Smooth muscle cell (in vitro differentiated cells): ENCODE measurements around the gene RNASEH2A. TPM values are rescaled to one million over a fixed set of nuclear protein-coding genes. Genes with fewer than 3 reads are reported as not detected.

Source experiments
- DNase-seq: peaks from one replicate; lab custom pipeline; 2025; ENCODE audit not compliant: unreplicated experiment; lab: John Stamatoyannopoulos, UW
- H2AFZ ChIP-seq: fragments of 200-600 bp; sonication (generic); 2 replicates; pipeline ENCODE4 v1.6.0; 2016; ENCODE audit warnings: antibody characterized with exemption, low read depth, mild to moderate bottlenecking
- H3F3A ChIP-seq: fragments of 200-600 bp; sonication (generic); 2 replicates; pipeline ENCODE4 v1.6.0; 2017; ENCODE audit warnings: antibody characterized with exemption, low read depth
- H3K27ac ChIP-seq: fragments of 200-600 bp; sonication (generic); 2 replicates; pipeline ENCODE4 v1.5.1; 2016; ENCODE audit warnings: low read depth, mild to moderate bottlenecking
- H3K27me3 ChIP-seq: fragments of 200-600 bp; sonication (generic); 2 replicates; pipeline ENCODE4 v1.6.1; 2016; ENCODE audit warnings: low read depth, mild to moderate bottlenecking
- H3K36me3 ChIP-seq: fragments of 200-600 bp; sonication (generic); 2 replicates; pipeline ENCODE4 v1.5.1; 2016; ENCODE audit warnings: low read depth
- H3K4me1 ChIP-seq: fragments of 200-600 bp; sonication (generic); 2 replicates; pipeline ENCODE4 v1.5.1; 2016; ENCODE audit warnings: low read depth
- H3K4me2 ChIP-seq: fragments of 200-600 bp; sonication (generic); 2 replicates; pipeline ENCODE4 v1.6.0; 2016; ENCODE audit warnings: mild to moderate bottlenecking
- H3K4me3 ChIP-seq: fragments of 200-600 bp; sonication (generic); 2 replicates; pipeline ENCODE4 v1.5.1; 2016; ENCODE audit warnings: mild to moderate bottlenecking
- H3K79me2 ChIP-seq: fragments of 200-600 bp; sonication (generic); 2 replicates; pipeline ENCODE4 v1.6.0; 2016; ENCODE audit warnings: low read depth, mild to moderate bottlenecking
- H3K9ac ChIP-seq: fragments of 200-600 bp; sonication (generic); 2 replicates; pipeline ENCODE4 v1.6.0; 2016; ENCODE audit warnings: low read depth
- H3K9me3 ChIP-seq: fragments of 200-600 bp; sonication (generic); replicated peaks from 2 replicates; pipeline ENCODE4 v1.5.1; 2016; ENCODE audit warnings: low read depth
- H4K20me1 ChIP-seq: fragments of 200-600 bp; sonication (generic); 2 replicates; pipeline ENCODE4 v1.6.0; 2016; ENCODE audit warnings: low read depth
- WGBS: methylation state at CpG from one replicate; pipeline ENCODE4 v1.1.7; 2016; ENCODE audit warnings: low lambda C conversion rate; 5-methylcytosine and 5-hydroxymethylcytosine counted together
- polyA plus RNA-seq: library from polyadenylated mRNA; unstranded; fragments of >200 nt; fragmentation: Nextera tagmentation; extraction: Ambion mirVana; gene quantifications from 2 replicates; pipeline ENCODE4 v1.2.1, GENCODE V29; 2016
- total RNA-seq: library from RNA; depleted of rRNA; stranded (reverse); fragments of >200 nt; gene quantifications from 2 replicates; pipeline ENCODE4 v1.2.3, GENCODE V29; 2014
- TF ChIP-seq, protein P1 (sequence below): fragments of 200-600 bp; sonication (generic); IDR thresholded peaks from 2 replicates; pipeline ENCODE4 v1.5.1; 2017; ENCODE audit warnings: borderline replicate concordance, mild to moderate bottlenecking, antibody characterized with exemption; ENCODE audit not compliant: insufficient read depth, poor library complexity, severe bottlenecking

The RNASEH2A gene
- total and polyA plus RNA-seq, 2 experiments from 2014 or later, result 15.7 to 34.9 TPM

DNA sequence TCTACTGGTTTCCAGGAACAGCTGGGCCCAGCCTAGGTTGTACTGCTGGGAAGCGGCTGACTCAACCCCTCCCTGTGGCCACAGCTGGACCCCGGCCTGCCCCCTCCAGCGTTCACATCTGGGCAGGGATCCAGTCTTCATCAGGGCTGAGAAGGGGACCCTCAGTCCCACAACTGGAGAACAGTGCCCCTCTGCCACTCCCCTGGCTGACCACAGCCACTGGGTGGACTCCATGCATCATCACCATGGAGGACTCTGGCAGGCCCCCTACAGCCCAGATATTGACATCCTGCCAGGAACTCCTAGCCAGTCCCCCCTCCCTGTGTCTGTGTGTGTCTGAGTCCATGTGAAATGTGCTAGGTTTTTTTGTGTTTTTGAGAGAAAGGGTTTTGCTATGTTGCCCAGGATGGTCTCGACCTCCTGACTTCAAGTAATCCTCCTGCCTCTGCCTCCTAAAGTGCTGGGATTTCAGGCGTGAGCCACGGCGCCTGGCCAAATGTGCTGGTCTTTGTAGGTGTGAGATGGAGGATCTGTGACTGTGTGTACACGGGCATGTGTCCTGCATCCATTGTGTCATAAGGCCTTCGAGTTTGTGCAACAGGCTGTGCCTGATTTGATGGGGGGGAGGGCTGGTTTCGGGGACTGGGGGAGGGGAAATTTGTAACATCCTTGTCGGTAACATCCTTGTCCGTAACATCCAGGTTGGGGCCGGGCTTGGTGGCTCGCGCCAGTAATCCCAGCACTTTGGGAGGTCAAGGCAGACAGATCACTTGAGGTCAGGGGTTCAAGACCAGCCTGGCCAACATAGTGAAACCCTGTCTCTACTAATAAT is 27.0 kb upstream of the RNASEH2A start:
- H3F3A ChIP-seq, result peaks cover 42% of the 10 kb centered on the region
- peak overlapping the region; percentile 61 for H3K4me3 ChIP-seq
- peaks cover 6% of the 10 kb centered on the region for H3K79me2 ChIP-seq
- DNase-seq, result peak; percentile 50
- H3K4me1 ChIP-seq, result peaks cover 32% of the 10 kb centered on the region
- peak overlapping the region; percentile 93 for H3K27ac ChIP-seq
- no peaks in the 10 kb centered on the region for H3K27me3 ChIP-seq
- H3K9ac ChIP-seq, result peak overlapping the region; percentile 67
- WGBS, result 48% methylated on average over 15 of the region's 15 CpGs
- H4K20me1 ChIP-seq, result no peaks in the 10 kb centered on the region
- H3K4me2 ChIP-seq, result peak overlapping the region; percentile 89
- no peaks in the 10 kb centered on the region for H3K9me3 ChIP-seq
- TF ChIP-seq, protein P1, sequence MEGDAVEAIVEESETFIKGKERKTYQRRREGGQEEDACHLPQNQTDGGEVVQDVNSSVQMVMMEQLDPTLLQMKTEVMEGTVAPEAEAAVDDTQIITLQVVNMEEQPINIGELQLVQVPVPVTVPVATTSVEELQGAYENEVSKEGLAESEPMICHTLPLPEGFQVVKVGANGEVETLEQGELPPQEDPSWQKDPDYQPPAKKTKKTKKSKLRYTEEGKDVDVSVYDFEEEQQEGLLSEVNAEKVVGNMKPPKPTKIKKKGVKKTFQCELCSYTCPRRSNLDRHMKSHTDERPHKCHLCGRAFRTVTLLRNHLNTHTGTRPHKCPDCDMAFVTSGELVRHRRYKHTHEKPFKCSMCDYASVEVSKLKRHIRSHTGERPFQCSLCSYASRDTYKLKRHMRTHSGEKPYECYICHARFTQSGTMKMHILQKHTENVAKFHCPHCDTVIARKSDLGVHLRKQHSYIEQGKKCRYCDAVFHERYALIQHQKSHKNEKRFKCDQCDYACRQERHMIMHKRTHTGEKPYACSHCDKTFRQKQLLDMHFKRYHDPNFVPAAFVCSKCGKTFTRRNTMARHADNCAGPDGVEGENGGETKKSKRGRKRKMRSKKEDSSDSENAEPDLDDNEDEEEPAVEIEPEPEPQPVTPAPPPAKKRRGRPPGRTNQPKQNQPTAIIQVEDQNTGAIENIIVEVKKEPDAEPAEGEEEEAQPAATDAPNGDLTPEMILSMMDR, result no peak
- H2AFZ ChIP-seq, result no peak overlapping the region
- no peaks in the 10 kb centered on the region for H3K36me3 ChIP-seq

DNA sequence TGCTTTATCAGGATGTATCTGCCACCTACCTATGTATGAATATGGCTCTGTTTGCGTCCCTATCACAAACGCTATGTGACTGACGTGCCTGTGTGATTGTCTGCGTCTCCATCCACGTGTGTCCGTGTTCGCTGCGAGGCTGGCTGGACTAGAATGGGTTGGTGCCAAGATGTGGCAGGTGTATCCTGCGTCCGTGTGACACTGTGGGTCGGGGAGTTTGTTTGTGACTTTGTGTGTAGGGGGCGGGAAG is 24.3 kb upstream of the RNASEH2A start:
- Histone ChIP-seq H3K4me3 (peak overlapping the region; percentile 56), H3K79me2 (no peaks in the 10 kb centered on the region), H2AFZ (no peak overlapping the region), H3K27ac (peak overlapping the region; percentile 96), H3K9ac (peak overlapping the region; percentile 91), H3K4me1 (peaks cover 26% of the 10 kb centered on the region), H3K4me2 (peak overlapping the region; percentile 92), H3K36me3 (no peaks in the 10 kb centered on the region), H3K27me3 (no peaks in the 10 kb centered on the region), H4K20me1 (no peaks in the 10 kb centered on the region), H3K9me3 (no peaks in the 10 kb centered on the region), H3F3A (peaks cover 50% of the 10 kb centered on the region)
- no peak for DNase-seq
- TF ChIP-seq, protein P1, result no peak
- 32% methylated on average over 11 of the region's 12 CpGs for WGBS

DNA sequence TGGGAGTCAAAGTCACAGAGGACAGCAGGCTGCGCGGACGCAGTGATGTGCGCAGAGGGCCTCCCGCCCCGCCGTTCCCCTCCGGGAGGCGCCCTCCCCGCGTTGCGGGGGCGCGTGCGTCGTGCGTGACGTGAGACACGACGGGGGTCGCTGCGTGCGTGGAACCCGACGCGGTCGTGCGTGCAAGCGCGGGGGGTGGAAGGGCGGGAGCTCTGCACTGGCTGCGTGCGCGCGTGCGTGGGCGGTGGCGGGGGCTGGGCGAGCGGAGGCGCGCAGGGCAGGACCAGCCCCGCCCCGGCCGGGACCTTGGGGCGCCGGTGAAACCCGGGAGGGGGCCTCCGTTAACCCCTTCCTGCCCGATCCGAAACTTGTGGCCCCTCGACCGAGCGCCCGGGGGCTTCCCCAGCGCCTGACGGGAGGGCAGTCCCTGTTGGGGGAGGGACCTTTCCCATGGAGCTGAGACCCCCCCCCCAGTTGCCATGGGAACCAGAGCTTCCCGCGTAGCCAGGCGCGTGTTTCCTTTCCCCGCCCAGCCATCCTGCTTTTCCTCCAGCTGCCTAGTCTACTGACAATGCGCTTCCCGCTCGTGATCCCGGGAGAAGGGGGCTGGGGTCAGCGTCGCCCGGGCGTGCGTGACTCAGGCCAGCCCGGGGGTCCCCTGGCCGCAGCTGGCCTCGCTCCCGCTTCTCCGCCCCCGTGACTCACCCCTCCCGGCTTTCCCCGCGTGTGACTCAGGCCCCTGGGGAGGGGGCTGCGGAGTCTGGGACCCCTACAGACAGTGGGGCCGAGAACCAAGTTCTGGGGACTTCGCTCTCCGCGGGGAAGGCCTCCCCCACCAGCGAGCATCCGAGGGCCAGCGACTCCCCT is 23.7 kb upstream of the RNASEH2A start:
- peaks cover 46% of the 10 kb centered on the region for H3F3A ChIP-seq
- H3K9ac ChIP-seq, result peak overlapping the region; percentile 91
- WGBS, result under 1% methylated on average over 39 of the region's 88 CpGs
- peaks cover 27% of the 10 kb centered on the region for H3K4me1 ChIP-seq
- H3K4me2 ChIP-seq, result peak overlapping the region; percentile 92
- no peaks in the 10 kb centered on the region for H3K27me3 ChIP-seq
- peak overlapping the region; percentile 56 for H3K4me3 ChIP-seq
- no peak overlapping the region for H2AFZ ChIP-seq
- no peaks in the 10 kb centered on the region for H4K20me1 ChIP-seq
- H3K27ac ChIP-seq, result peak overlapping the region; percentile 96
- peak; percentile 84 for DNase-seq
- H3K79me2 ChIP-seq, result no peaks in the 10 kb centered on the region
- no peaks in the 10 kb centered on the region for H3K9me3 ChIP-seq
- H3K36me3 ChIP-seq, result no peaks in the 10 kb centered on the region
- TF ChIP-seq, protein P1, result no peak
